Thoracic aorta (tissue), 2 donors: ENCODE measurements around the gene DOCK7. TPM values are rescaled to one million over a fixed set of nuclear protein-coding genes. Genes with fewer than 3 reads are reported as not detected.

Experiments
- ATAC-seq: fragments of 150-250 bp; one replicate; pipeline ENCODE4 v1.8.0; 2017; ENCODE audit warnings: low read depth; ENCODE audit not compliant: insufficient number of reproducible peaks, low FRiP score
- DNase-seq: peaks from one replicate; pipeline ENCODE4 v3.0.0-alpha.2; 2020; ENCODE audit warnings: low spot score
- H3K27ac ChIP-seq, 2 donors: fragments of 200-600 bp; sonication (generic); 1 replicate in 1 of 2; 2 replicates in 1 of 2; pipeline ENCODE4 v1.5.1; 2016; ENCODE audit warnings: mild to moderate bottlenecking in 2 of 2, moderate library complexity in 2 of 2
- H3K27me3 ChIP-seq: fragments of 200-600 bp; sonication (generic); replicated peaks from 2 replicates; pipeline ENCODE4 v1.6.0; 2016; ENCODE audit warnings: mild to moderate bottlenecking; ENCODE audit not compliant: insufficient read depth
- H3K36me3 ChIP-seq: fragments of 200-600 bp; sonication (generic); one replicate; pipeline ENCODE4 v1.5.1; 2016
- H3K4me1 ChIP-seq, 2 donors: fragments of 200-600 bp; sonication (generic); 1 replicate in 1 of 2; 2 replicates in 1 of 2; pipeline versions ENCODE4 v1.5.1 to v1.6.0; 2016; ENCODE audit warnings: low read depth in 2 of 2, mild to moderate bottlenecking in 1 of 2; ENCODE audit not compliant: control insufficient read depth in 1 of 2
- H3K4me3 ChIP-seq: fragments of 200-600 bp; sonication (generic); 2 replicates; pipeline ENCODE4 v1.5.1; 2016; ENCODE audit warnings: mild to moderate bottlenecking
- H3K9me3 ChIP-seq: fragments of 200-600 bp; sonication (generic); 2 replicates; pipeline ENCODE4 v1.5.1; 2016
- total RNA-seq, 2 donors: library from RNA; depleted of rRNA; stranded (reverse); fragments of >200 nt; gene quantifications; one replicate each; pipeline versions ENCODE4 v1.1.0 to v1.2.3, GENCODE V29; 2016
- TF ChIP-seq, protein P1 (sequence below): fragments of 200-600 bp; sonication (generic); IDR thresholded peaks from one replicate; pipeline ENCODE4 v1.5.1; 2019; ENCODE audit warnings: antibody characterized with exemption

DOCK7 gene
- total RNA-seq, 2 donors from 2014 or later = 52.7 to 75.7 TPM

DNA sequence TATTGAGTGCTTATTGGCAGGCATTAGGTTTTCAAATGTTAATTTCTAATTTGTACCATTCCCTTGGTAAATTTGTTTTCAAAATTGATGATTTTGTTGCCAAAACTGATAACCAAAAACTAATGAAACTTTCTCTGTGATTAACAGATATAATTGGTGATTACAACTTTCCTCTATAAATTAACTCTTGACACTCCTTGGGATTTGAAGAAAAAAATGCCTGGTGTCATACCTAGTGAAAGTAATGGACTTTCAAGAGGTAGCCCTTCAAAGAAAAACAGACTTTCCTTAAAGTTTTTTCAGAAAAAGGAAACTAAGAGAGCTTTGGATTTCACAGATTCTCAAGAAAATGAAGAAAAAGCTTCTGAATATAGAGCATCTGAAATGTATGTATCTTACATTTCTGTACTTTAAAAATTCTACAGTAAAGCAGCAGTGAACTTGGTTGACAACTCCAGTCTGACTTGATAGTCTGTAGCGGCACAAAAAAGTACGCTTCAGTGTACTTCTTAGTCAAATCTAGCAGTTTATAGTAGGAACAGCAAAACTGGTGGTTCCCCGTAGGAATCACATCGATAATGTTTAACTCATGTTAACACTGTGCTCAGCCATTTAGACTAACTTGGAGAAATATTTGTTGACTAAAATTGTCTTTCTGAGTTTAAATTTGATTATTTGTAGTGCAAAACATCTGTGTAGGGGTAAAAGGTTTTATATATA lies 248.4 kb downstream of the DOCK7 start:
- H3K4me3 ChIP-seq = no peak overlapping the region
- TF ChIP-seq, protein P1, sequence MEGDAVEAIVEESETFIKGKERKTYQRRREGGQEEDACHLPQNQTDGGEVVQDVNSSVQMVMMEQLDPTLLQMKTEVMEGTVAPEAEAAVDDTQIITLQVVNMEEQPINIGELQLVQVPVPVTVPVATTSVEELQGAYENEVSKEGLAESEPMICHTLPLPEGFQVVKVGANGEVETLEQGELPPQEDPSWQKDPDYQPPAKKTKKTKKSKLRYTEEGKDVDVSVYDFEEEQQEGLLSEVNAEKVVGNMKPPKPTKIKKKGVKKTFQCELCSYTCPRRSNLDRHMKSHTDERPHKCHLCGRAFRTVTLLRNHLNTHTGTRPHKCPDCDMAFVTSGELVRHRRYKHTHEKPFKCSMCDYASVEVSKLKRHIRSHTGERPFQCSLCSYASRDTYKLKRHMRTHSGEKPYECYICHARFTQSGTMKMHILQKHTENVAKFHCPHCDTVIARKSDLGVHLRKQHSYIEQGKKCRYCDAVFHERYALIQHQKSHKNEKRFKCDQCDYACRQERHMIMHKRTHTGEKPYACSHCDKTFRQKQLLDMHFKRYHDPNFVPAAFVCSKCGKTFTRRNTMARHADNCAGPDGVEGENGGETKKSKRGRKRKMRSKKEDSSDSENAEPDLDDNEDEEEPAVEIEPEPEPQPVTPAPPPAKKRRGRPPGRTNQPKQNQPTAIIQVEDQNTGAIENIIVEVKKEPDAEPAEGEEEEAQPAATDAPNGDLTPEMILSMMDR = no peak
- H3K36me3 ChIP-seq = peaks cover 3% of the 10 kb centered on the region
- peaks cover 13 to 36% of the 10 kb centered on the region in 2 donors for H3K4me1 ChIP-seq
- no peaks in the 10 kb centered on the region for H3K27me3 ChIP-seq
- H3K27ac ChIP-seq = no peak overlapping the region
- ATAC-seq (no peak), DNase-seq (no peak)
- no peaks in the 10 kb centered on the region for H3K9me3 ChIP-seq

DNA sequence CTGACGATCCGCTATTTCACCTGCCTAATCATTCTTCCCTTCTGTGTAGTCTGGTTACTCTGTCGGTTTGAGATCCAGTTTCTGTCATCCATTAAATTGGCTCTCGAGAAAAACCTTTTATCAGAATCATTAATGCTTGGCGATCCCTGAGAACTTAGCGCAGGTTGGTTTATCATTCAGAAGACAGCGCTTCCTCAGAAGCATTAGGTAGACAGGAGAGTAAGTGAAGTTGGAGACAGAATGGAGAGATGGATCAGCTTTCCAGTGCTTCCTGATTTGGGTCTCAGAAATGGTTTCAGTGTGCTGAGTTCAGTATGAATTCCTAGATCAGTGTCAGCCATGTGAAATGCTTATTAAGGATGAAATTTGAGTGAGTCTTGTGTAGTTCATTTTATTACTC lies 250.0 kb downstream of the DOCK7 start:
- ATAC-seq (no peak), DNase-seq (no peak)
- Histone ChIP-seq H3K27me3 (no peaks in the 10 kb centered on the region), H3K4me1 (peaks cover 13 to 36% of the 10 kb centered on the region in 2 donors), H3K36me3 (peaks cover 3% of the 10 kb centered on the region), H3K9me3 (no peaks in the 10 kb centered on the region), H3K27ac (peak overlapping the region in 1 of 2 donors; percentile 100), H3K4me3 (peak overlapping the region; percentile 97)
- TF ChIP-seq, protein P1 = no peak

DNA sequence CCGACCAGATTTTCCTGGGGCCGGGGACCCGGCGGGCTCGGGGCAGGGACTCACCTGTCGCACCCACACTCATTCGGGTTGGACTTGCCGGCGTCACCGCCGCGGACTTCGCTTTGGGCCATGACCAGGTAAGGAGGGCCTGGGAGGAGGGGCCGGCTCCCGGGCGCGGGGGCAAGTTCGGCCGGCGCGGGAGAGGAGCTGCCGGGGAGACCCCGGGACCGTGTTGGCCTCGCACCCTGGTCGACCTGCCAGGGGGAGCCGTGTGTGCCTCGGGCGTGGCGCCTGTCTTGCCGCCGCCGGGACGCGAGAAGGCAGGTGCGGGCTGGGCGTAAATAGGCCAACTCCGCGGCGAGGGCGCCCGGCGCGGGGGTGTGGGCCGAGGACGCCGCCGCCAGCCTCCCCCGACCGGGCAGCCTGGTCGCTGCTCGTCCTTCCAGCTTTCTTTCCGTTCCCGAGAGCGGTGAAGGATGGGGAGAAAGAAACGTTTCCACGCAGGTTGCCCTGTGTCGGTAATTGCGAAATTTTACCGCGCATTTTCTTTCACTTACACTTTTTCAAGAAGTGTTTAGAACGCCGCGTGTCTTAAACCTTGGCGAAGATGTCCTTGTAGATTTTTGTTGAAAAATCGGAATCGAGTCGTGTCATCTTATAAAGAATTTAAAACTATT lies 250.8 kb downstream of the DOCK7 start:
- no peak for ATAC-seq

DNA sequence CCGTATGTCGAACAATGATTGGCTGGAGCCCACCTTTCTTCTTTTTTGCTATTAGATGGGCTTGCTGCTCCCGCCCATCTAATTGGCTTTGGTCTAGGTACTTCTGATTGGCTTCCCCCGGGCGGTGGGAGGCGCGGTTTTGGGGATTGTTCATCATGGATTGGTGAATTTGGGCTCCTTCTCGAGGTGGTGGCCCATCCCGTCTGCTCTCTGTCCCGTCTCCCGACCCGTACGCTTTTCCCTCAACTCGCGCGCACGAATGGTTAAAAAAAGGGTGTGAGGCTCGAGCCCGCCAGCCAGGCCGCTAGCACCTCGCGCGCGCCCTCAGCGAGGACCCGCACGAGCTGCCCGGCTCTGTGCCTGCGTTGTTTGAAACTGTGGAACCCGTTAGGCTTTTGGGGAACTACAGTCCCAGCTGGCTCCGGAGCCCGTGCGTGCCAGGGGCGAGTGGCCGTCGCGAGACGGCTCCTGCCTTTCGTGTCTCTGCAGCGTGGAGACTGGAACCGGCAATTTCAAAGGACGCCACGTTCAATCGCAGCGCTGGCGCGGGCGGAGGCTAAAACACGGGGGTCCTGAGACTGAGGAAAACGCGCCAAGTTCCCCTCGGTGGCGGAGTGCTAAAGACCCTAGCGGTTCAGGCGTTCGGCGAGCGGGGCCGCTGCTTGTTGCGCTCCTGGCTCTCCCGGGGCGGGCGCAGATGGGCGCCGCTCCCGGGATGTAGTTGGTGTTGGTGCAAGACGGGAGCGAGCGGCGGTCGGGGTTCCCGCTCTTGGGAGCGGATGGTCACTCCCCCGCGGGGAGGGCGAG lies 251.5 kb downstream of the DOCK7 start, which contains the start of gene USP1:
Gene USP1, plus strand, starts transcription at position 584 of the 807 bp plus-strand sequence. CDS start 2,819 bp downstream, outside the sequence.
- Histone ChIP-seq H3K36me3 (no peaks in the 10 kb centered on the region), H3K4me3 (peak within 1 kb of the TSS; percentile 97), H3K4me1 (peaks cover 13 to 36% of the 10 kb centered on the region in 2 donors), H3K27me3 (no peaks in the 10 kb centered on the region), H3K27ac (peak within 1 kb of the TSS; percentile 89 to 100), H3K9me3 (no peaks in the 10 kb centered on the region)
- TF ChIP-seq, protein P1 = peak; percentile 12
- peak; percentile 98 for DNase-seq
- peak; percentile 96 for ATAC-seq

More for the DNA sequence above, 250.8 kb downstream of the DOCK7 start:
- Histone ChIP-seq H3K27ac (peak overlapping the region; percentile 89 to 100), H3K9me3 (no peaks in the 10 kb centered on the region), H3K4me1 (peaks cover 13 to 36% of the 10 kb centered on the region in 2 donors), H3K27me3 (no peaks in the 10 kb centered on the region), H3K4me3 (peak overlapping the region; percentile 97), H3K36me3 (peaks cover 3% of the 10 kb centered on the region)
- DNase-seq = no peak
- TF ChIP-seq, protein P1 = peak; percentile 0

DNA sequence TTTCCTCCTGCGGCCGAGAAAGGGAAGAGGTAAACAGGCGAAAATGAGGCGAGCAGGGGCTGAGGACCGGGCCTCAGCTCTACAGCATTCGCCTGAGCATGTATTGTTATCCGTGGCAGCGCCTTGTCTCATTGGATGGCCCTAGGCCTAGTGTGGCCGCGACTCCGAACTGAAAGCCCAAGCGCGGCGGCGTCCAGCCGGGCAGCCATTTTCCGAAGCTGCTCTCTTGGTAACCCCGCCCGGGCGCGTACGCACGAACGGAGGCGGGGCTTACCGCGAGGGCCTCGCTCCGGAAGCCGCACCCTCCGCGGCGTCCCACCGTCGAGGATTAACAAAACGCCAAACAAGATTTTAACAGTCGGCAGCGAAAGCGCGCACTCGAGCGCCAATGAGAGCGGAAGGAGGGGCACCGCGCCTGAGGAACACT lies 252.1 kb downstream of the DOCK7 start:
- DNase-seq (no peak), ATAC-seq (no peak)
- Histone ChIP-seq H3K27ac (peak overlapping the region; percentile 89 to 100), H3K4me3 (peak overlapping the region; percentile 97), H3K27me3 (no peaks in the 10 kb centered on the region), H3K36me3 (no peaks in the 10 kb centered on the region), H3K9me3 (no peaks in the 10 kb centered on the region), H3K4me1 (peaks cover 13 to 36% of the 10 kb centered on the region in 2 donors)
- TF ChIP-seq, protein P1 = no peak
